GM21367 (cell line): ENCODE data around the gene FAM229B.

Experiments
- ATAC-seq: cut with Tn5 transposase; IDR thresholded peaks from one replicate; pipeline ENCODE4 v1.9.1; 2021; ENCODE audit not compliant: unreplicated experiment

Gene FAM229B

GRCh38 chr6:112139052-112139451 is 51.7 kb downstream of the FAM229B start:
- no peak for ATAC-seq

GRCh38 chr6:112141707-112142106 is 54.3 kb downstream of the FAM229B start:
- ATAC-seq: no peak

GRCh38 chr6:112144145-112144926 is 56.9 kb downstream of the FAM229B start:
- no peak for ATAC-seq

DNA sequence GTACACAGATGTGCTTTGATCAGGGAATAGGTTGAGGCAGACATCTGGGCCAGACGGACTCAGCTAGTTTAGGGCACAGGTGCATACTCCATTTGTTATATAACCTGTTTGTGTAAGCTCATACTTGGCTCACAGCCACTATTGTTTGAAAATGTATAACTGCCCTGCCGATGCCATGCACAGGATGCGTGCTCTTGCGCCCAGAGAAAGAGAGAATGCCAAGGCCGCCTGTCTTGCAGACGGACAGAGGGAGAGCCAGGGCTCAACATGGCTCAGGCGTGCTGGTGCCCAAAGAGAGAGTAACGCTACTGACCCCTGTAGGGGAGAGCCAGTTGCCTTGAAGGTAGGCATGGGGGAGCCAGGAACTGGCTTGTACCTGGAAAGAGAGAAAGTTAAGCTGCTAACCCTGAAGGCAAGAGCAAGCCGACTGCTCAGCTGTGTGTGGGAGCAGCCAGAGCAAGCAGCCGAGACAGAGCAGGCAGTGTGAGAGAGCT is 57.7 kb downstream of the FAM229B start:
- ATAC-seq: no peak

DNA sequence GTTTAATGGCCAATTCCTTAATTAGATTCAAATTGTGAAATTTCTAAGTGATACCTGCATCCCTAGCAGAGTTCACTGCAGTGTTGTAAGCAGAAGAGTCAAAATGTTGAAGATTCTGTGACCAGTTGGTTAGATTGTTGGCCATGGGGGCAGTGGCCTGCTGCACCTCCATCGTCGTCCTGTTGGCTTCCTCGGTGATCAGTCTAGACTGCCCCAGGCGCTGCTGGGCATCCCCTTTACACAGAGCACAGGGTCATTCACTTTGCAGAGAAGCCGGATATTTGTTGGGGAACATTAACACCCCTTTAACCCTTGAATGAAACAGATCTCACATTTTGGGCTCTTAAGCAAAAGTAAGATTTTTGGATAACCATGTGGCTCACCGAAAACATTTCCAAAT is 60.7 kb downstream of the FAM229B start:
- no peak for ATAC-seq

GRCh38 chr6:112149236-112149635 is 61.8 kb downstream of the FAM229B start:
- ATAC-seq: no peak

GRCh38 chr6:112149719-112150263 is 62.4 kb downstream of the FAM229B start:
- no peak for ATAC-seq

DNA sequence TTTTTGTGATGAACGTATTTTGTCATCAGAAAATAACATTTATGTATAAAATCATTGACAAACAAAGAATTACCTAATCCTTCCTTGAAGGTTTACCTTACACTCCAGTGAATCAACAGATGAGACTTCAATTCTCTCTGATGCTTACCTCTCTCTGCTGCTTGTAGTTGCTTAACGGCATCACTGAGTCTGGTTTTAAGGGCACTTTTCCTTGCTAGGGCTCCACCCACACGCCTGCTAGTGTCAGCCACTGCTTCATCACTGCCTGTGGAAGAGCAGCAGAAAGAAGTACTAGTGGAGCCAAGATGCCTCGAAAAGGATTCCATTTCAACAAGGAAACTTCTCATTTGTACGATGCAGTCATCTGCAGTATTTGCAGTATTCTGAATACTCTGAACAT is 63.0 kb downstream of the FAM229B start:
- no peak for ATAC-seq
